Activated T-cell treated with anti-CD3 and anti-CD28 coated beads, Interleukin-2, amount 50 U/mL, for 72 hours (primary cell): Measurements from ENCODE around the gene C19orf12. TPM values are rescaled to one million over a fixed set of nuclear protein-coding genes. Genes with fewer than 3 reads are reported as not detected.

Experiments used
- ATAC-seq, 2 donors: fragments of 150-1000 bp; cut with Tn5 transposase; replicated peaks in 1 of 2; 2 replicates each; pipeline ENCODE4 v1.10.0; 2021; ENCODE audit warnings: moderate library complexity in 2 of 2, mild to moderate bottlenecking in 1 of 2
- DNase-seq, 2 donors: peaks; one replicate each; pipeline ENCODE4 v3.0.0; 2021 to 2022; ENCODE audit warnings: mixed read lengths in 1 of 2
- H3K27ac Mint-ChIP-seq: one replicate; pipeline ENCODE4 v1.8.0; 2022; ENCODE audit warnings: mild to moderate bottlenecking, moderate library complexity, mixed read lengths
- H3K27me3 Mint-ChIP-seq: one replicate; pipeline ENCODE4 v1.8.0; 2022; ENCODE audit warnings: low read depth, mixed read lengths
- H3K36me3 Mint-ChIP-seq, 2 donors: one replicate each; pipeline ENCODE4 v1.8.0; 2022; ENCODE audit warnings: mixed read lengths in 2 of 2, mild to moderate bottlenecking in 1 of 2; ENCODE audit not compliant: insufficient read depth in 2 of 2
- H3K4me1 Mint-ChIP-seq: one replicate; pipeline ENCODE4 v1.8.0; 2022; ENCODE audit warnings: low read depth, mixed read lengths
- H3K4me3 Mint-ChIP-seq, 2 donors: one replicate each; pipeline ENCODE4 v1.8.0; 2022; ENCODE audit warnings: mild to moderate bottlenecking in 2 of 2, mixed read lengths in 2 of 2, moderate library complexity in 2 of 2
- H3K9me3 Mint-ChIP-seq, 2 donors: one replicate each; pipeline ENCODE4 v1.8.0; 2022; ENCODE audit warnings: mixed read lengths in 2 of 2
- total RNA-seq, 2 donors: library from RNA; stranded (reverse); gene quantifications; one replicate each; pipeline ENCODE4 v1.2.3, GENCODE V29; 2022

C19orf12 gene
- 10 to 100 TPM; 32.1 to 35.6 TPM for total RNA-seq

GRCh38 chr19:29714953-29715700, at the start of gene C19orf12:
TSS of gene C19orf12 (minus strand) at chr19:29715261. CDS start at chr19:29708413, 6,848 bp downstream.
- peaks cover 60% of the 10 kb centered on the region for H3K4me1 Mint-ChIP-seq
- H3K27ac Mint-ChIP-seq: peak within 1 kb of the TSS; percentile 94
- H3K4me3 Mint-ChIP-seq: peak within 1 kb of the TSS; percentile 91 to 97
- H3K36me3 Mint-ChIP-seq: peaks cover 4 to 10% of the 10 kb centered on the region in 2 donors
- ATAC-seq (peak; percentile 72 to 73), DNase-seq (peak; percentile 78 to 79)
- no peaks in the 10 kb centered on the region for H3K27me3 Mint-ChIP-seq
- no peaks in the 10 kb centered on the region for H3K9me3 Mint-ChIP-seq

DNA sequence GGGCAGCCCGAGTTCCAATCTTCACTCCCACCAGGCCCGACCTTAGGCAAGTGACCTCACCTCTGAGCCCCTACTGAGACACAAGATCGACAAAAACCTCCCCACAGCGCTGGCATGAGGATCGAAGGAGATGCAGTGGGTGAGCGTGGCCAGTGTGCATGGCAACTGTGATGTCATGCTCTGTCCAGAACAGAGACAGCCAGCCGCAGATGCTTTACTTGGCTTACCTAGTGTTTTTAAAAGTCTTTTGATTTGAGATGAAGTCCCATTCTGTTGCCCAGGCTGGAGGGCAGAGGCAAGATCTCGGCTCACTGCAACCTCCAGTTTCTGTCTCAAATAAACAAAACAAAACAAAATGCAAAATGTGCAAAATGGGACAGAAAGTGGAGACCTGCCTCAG, 49.3 kb upstream of the C19orf12 start:
- Mint-ChIP-seq H3K27ac (no peak overlapping the region), H3K36me3 (no peaks in the 10 kb centered on the region), H3K4me1 (peaks cover 5% of the 10 kb centered on the region), H3K4me3 (no peak overlapping the region), H3K9me3 (no peaks in the 10 kb centered on the region), H3K27me3 (no peaks in the 10 kb centered on the region)
- ATAC-seq (no peak), DNase-seq (no peak)

DNA sequence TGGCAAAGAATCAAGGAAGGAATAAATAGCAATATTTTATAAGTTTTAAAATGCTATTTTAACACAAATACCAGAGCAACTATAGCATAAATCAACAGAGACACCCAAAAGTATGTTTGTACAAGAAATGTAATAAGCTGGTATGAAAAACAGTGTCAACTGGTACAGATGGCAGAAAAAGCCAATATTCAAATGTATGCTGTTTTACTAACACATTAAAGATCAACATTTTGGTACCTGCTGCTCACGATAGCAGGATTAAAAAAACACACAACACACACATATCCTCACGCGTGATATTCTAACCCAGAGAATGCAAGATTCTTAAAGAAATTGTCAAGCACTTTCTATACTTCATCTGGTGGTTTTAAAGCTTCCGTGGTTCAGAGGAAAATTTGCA, 48.1 kb upstream of the C19orf12 start:
- ATAC-seq (no peak), DNase-seq (no peak)
- Mint-ChIP-seq H3K4me3 (no peak overlapping the region), H3K4me1 (peaks cover 5% of the 10 kb centered on the region), H3K36me3 (no peaks in the 10 kb centered on the region), H3K27me3 (no peaks in the 10 kb centered on the region), H3K9me3 (no peaks in the 10 kb centered on the region), H3K27ac (no peak overlapping the region)

GRCh38 chr19:29761575-29762232, 46.6 kb upstream of the C19orf12 start:
- DNase-seq (no peak), ATAC-seq (no peak)
- H3K4me1 Mint-ChIP-seq: peaks cover 5% of the 10 kb centered on the region
- no peaks in the 10 kb centered on the region for H3K36me3 Mint-ChIP-seq
- H3K4me3 Mint-ChIP-seq: no peak overlapping the region
- no peaks in the 10 kb centered on the region for H3K9me3 Mint-ChIP-seq
- H3K27me3 Mint-ChIP-seq: no peaks in the 10 kb centered on the region
- H3K27ac Mint-ChIP-seq: no peak overlapping the region

DNA sequence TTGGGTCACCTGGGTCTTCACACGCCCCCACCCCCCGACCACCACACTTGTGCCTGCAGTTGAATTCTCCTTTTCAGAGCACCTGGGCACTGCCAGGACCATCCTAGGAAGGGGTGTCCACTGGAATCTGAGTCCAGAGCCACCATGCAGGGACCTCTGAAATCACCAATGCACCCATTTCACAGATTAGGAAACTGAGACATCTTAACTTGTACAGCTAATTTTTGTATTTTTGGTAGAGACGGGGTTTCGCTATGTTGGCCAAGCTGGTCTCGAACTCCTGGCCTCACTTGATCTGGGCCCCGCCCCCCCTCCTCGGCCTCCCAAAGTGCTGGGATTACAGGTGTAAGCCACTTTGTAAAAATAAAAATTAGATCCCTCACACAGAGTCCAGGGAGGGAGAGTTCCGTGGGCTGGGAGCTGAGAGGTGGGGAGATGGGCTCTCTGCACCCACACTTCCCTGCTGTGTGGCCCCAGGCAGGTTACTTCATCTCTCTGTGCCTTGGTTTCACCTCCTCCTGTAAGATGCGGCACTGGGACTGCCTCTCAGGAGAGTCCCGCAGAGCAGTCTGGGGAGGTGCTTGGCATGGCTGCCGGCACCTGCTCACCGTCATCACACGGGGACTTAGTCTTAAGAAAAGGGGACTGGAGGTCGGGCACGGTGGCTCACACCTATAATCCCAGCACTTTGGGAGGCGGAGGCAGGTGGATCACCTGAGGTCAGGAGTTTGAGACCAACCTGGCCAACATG, 45.9 kb upstream of the C19orf12 start:
- Mint-ChIP-seq H3K9me3 (no peaks in the 10 kb centered on the region), H3K4me3 (peak overlapping the region in 1 of 2 donors; percentile 72)

DNA sequence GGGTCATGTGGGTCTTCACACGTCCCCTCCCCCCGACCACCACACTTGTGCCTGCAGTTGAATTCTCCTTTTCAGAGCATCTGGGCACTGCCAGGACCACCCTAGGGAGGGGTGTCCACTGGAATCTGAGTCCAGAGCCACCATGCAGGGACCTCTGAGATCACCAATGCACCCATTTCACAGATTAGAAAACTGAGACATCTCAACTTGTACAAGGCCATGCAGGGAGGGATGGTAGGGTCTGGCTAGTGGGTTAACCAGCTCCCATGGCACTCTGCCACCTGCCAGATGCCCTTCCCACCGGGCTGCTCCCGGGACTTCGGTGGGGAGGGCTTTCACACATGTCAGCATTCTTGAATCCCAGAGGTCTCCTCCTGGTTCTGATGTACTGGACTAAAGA, 44.3 kb upstream of the C19orf12 start:
- Mint-ChIP-seq H3K27ac (no peak overlapping the region), H3K4me1 (peaks cover 5% of the 10 kb centered on the region), H3K4me3 (no peak overlapping the region), H3K36me3 (no peaks in the 10 kb centered on the region), H3K27me3 (no peaks in the 10 kb centered on the region), H3K9me3 (no peaks in the 10 kb centered on the region)
- ATAC-seq (no peak), DNase-seq (no peak)

More for the DNA sequence above, 45.9 kb upstream of the C19orf12 start:
- Mint-ChIP-seq H3K27ac (no peak overlapping the region), H3K4me1 (peaks cover 5% of the 10 kb centered on the region), H3K27me3 (no peaks in the 10 kb centered on the region), H3K36me3 (no peaks in the 10 kb centered on the region)
- no peak for DNase-seq
- no peak for ATAC-seq

- H3K36me3 Mint-ChIP-seq: no peaks in the 10 kb centered on the region
Measured at GRCh38 chr19:29758863-29759262, 43.8 kb upstream of the C19orf12 start.

GRCh38 chr19:29757551-29757950, 42.5 kb upstream of the C19orf12 start:
- no peak overlapping the region for H3K4me3 Mint-ChIP-seq
- H3K27me3 Mint-ChIP-seq: no peaks in the 10 kb centered on the region
- H3K27ac Mint-ChIP-seq: no peak overlapping the region
- no peaks in the 10 kb centered on the region for H3K36me3 Mint-ChIP-seq
- peaks cover 5% of the 10 kb centered on the region for H3K4me1 Mint-ChIP-seq
- DNase-seq: no peak
- H3K9me3 Mint-ChIP-seq: no peaks in the 10 kb centered on the region
- no peak for ATAC-seq

More at GRCh38 chr19:29758863-29759262, 43.8 kb upstream of the C19orf12 start:
- H3K4me1 Mint-ChIP-seq: peaks cover 5% of the 10 kb centered on the region
- no peak overlapping the region for H3K4me3 Mint-ChIP-seq
- H3K9me3 Mint-ChIP-seq: no peaks in the 10 kb centered on the region
- DNase-seq (no peak), ATAC-seq (no peak)
- H3K27ac Mint-ChIP-seq: no peak overlapping the region
- H3K27me3 Mint-ChIP-seq: no peaks in the 10 kb centered on the region

DNA sequence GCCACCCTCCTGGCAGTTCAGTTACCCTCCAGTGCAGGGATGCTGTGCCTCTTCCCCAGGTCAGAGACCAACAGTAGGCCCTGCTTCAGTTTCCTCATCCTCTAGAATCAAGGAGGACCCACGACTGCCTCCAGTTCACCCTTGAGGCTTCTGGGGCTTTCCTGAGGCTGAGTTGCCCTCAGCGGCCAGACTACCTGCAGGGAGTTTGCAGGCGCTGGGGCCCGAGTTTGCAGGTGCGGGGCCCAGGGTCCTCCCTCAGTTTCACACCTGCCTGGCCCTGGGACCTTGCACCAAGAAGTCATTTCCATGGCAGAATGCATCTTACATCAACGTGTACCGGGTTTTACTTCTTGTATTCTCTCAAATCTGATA, 38.9 kb upstream of the C19orf12 start:
- Mint-ChIP-seq H3K27me3 (no peaks in the 10 kb centered on the region), H3K4me1 (no peaks in the 10 kb centered on the region), H3K4me3 (no peak overlapping the region), H3K36me3 (no peaks in the 10 kb centered on the region), H3K9me3 (no peaks in the 10 kb centered on the region), H3K27ac (no peak overlapping the region)
- ATAC-seq (no peak), DNase-seq (no peak)

- ATAC-seq: no peak
- H3K27me3 Mint-ChIP-seq: no peaks in the 10 kb centered on the region
- no peak overlapping the region for H3K27ac Mint-ChIP-seq
- no peak for DNase-seq
- H3K36me3 Mint-ChIP-seq: no peaks in the 10 kb centered on the region
- H3K4me1 Mint-ChIP-seq: no peaks in the 10 kb centered on the region
- H3K4me3 Mint-ChIP-seq: no peak overlapping the region
- H3K9me3 Mint-ChIP-seq: no peaks in the 10 kb centered on the region
Measured at GRCh38 chr19:29753190-29753933, 38.3 kb upstream of the C19orf12 start.

DNA sequence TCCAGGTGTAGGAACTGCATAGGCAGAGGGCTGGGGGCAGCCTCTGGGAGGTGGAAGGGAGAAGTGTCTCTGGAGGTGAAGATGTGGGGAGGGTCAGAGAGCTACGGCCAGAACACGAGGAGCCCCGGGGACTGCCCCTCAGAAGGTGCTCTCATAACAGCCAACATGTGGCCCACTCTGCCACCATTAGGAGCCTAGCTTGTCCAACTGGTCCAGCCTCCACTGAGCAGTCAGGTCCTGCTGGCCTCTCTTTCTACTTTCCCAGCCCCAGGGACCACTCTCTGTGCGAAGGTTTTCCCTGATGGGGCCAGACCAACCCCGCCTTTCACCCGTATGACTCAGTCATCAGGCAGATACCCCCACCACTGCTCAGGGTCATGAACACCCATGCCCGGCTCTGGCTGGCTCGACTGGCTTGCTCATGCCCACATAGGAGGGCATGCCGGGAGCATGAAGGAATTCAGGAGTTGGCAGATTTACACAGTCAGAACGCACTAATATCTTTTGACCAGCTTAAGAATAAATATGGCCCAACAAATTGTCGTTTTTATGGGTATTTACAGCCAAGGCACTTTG, 37.5 kb upstream of the C19orf12 start:
- ATAC-seq: no peak
- no peak for DNase-seq
- no peak overlapping the region for H3K27ac Mint-ChIP-seq
- H3K36me3 Mint-ChIP-seq: no peaks in the 10 kb centered on the region
- H3K9me3 Mint-ChIP-seq: no peaks in the 10 kb centered on the region
- H3K4me1 Mint-ChIP-seq: no peaks in the 10 kb centered on the region
- no peak overlapping the region for H3K4me3 Mint-ChIP-seq
- H3K27me3 Mint-ChIP-seq: no peaks in the 10 kb centered on the region

DNA sequence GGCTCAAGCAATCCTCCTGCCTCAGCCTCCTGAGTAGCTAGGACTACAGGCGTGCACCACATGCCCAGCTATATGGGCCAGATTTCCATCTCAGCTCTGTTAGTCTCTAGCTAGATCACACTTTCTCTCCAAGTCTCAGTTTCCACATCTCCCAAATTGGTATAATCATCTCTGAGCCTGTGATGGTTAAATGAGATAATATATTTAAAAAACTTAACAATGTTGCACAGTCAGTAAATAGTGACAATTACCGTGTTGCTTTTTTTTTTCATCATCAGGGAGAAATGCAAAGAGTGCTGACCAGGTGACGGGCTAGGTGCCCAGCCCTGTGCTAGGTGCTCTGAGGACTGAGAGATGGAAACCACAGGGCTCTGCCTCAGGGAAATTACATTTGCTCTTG, 36.9 kb upstream of the C19orf12 start:
- no peaks in the 10 kb centered on the region for H3K27me3 Mint-ChIP-seq
- H3K4me1 Mint-ChIP-seq: no peaks in the 10 kb centered on the region
- no peak overlapping the region for H3K27ac Mint-ChIP-seq
- H3K9me3 Mint-ChIP-seq: no peaks in the 10 kb centered on the region
- ATAC-seq (no peak), DNase-seq (no peak)
- H3K4me3 Mint-ChIP-seq: no peak overlapping the region
- no peaks in the 10 kb centered on the region for H3K36me3 Mint-ChIP-seq
